Stomach (tissue), 4 donors: ENCODE data around the gene GGN.
"Not testable (repeated sequence)": the region's sequence is repeated elsewhere in the genome, so short reads cannot be mapped to it uniquely, and the experiment has no call there.

Experiments used
- CTCF ChIP-seq, 7 experiments: fragments of 450-650 bp in 4 of 7; fragments of 200-600 bp in 3 of 7; sonication (generic) in 3 of 7; IDR thresholded peaks; one replicate each; pipeline ENCODE4 v1.5.1; 2016 to 2019; ENCODE audit warnings: antibody characterized with exemption in 7 of 7, control low read depth in 2 of 7, mild to moderate bottlenecking in 1 of 7
- EP300 ChIP-seq: sonication (generic); formaldehyde crosslinking; IDR thresholded peaks from one replicate; pipeline ENCODE4 v1.6.1; 2017; ENCODE audit warnings: antibody characterized with exemption
- POLR2A ChIP-seq, 4 donors: fragments of 450-650 bp; IDR thresholded peaks; one replicate each; pipeline ENCODE4 v1.6.1; 2016; ENCODE audit warnings: antibody characterized with exemption in 4 of 4, control low read depth in 2 of 4, mild to moderate bottlenecking in 1 of 4, moderate library complexity in 1 of 4
- POLR2AphosphoS5 ChIP-seq, 3 donors: sonication (generic); formaldehyde crosslinking; IDR thresholded peaks; one replicate each; pipeline ENCODE4 v1.6.1; 2016; ENCODE audit warnings: antibody characterized with exemption in 3 of 3

DNA sequence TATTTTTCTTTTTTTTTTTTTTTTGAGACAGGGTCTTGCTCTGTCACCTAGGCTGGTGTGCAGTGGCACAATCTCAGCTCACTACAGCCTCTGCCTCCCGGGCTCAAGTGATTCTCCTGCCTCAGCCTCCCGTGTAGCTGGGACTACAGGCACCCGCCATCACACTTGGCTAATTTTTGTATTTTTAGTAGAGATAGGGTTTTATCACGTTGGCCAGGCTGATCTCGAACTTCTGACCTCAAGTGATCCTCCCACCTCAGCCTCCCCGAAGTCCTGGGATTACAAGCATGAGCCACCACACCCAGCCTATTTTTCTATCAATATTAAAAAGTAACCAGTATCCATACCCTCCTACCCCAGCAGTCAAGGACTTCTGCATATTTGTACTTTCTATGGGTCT is 22.6 kb upstream of the GGN start:
- not testable (repeated sequence) for TF ChIP-seq CTCF (IDR thresholded peaks at IDR 0.05); POLR2A (IDR thresholded peaks at IDR 0.05); EP300; POLR2AphosphoS5 (IDR thresholded peaks at IDR 0.05)
